IPS-18c (cell line): ENCODE data around the gene KRTAP23-1.

Experiments used
- H3K4me3 ChIP-seq: 2 replicates; pipeline ENCODE4 v1.7.0; 2013; ENCODE audit warnings: low read depth, mild to moderate bottlenecking, low read length, moderate library complexity; ENCODE audit not compliant: insufficient read depth
- H3K9me3 ChIP-seq: one replicate; pipeline ENCODE4 v1.6.1; 2013; ENCODE audit warnings: mild to moderate bottlenecking, low read length, moderate library complexity; ENCODE audit not compliant: control insufficient read depth, insufficient read depth

Gene KRTAP23-1

GRCh38 chr21:30348506-30348905, at the start of gene KRTAP23-1:
Gene KRTAP23-1, minus strand, starts transcription at chr21:30348606. Its CDS starts 0 bp downstream, at chr21:30348606.
- H3K9me3 ChIP-seq, result no peaks in the 10 kb centered on the region
- no peak within 1 kb of the TSS for H3K4me3 ChIP-seq

- H3K4me3 ChIP-seq, result no peak within 1 kb of the TSS
- H3K9me3 ChIP-seq, result no peaks in the 10 kb centered on the region
Measured at GRCh38 chr21:30395731-30396130, 47.3 kb upstream of the KRTAP23-1 start, which contains the start of gene KRTAP13-1. Gene KRTAP13-1, plus strand, starts transcription at chr21:30396031. Its CDS starts 56 bp downstream, at chr21:30396087.

GRCh38 chr21:30391492-30392025, 43.2 kb upstream of the KRTAP23-1 start:
- Histone ChIP-seq H3K4me3 (no peak overlapping the region), H3K9me3 (no peaks in the 10 kb centered on the region)

GRCh38 chr21:30382201-30382600, 33.8 kb upstream of the KRTAP23-1 start:
- H3K4me3 ChIP-seq, result no peak overlapping the region
- H3K9me3 ChIP-seq, result no peaks in the 10 kb centered on the region

- Histone ChIP-seq H3K4me3 (no peak within 1 kb of the TSS), H3K9me3 (no peaks in the 10 kb centered on the region)
Measured at GRCh38 chr21:30372139-30372770, 23.8 kb upstream of the KRTAP23-1 start, which contains the start of gene KRTAP13-2. Gene KRTAP13-2, minus strand, starts transcription at chr21:30372271. Its CDS starts 58 bp downstream, at chr21:30372213.

- H3K9me3 ChIP-seq, result no peaks in the 10 kb centered on the region
Measured at GRCh38 chr21:30355906-30356305, 7.5 kb upstream of the KRTAP23-1 start.

GRCh38 chr21:30354308-30355005, 6.1 kb upstream of the KRTAP23-1 start:
- H3K9me3 ChIP-seq, result no peaks in the 10 kb centered on the region
- H3K4me3 ChIP-seq, result no peak overlapping the region

More at GRCh38 chr21:30355906-30356305, 7.5 kb upstream of the KRTAP23-1 start:
- no peak overlapping the region for H3K4me3 ChIP-seq

GRCh38 chr21:30351534-30351933, 3.1 kb upstream of the KRTAP23-1 start:
- Histone ChIP-seq H3K4me3 (no peak overlapping the region), H3K9me3 (no peaks in the 10 kb centered on the region)

- H3K9me3 ChIP-seq, result no peaks in the 10 kb centered on the region
- H3K4me3 ChIP-seq, result no peak overlapping the region
Measured at GRCh38 chr21:30349572-30349971, 1.2 kb upstream of the KRTAP23-1 start.

GRCh38 chr21:30345014-30345413, 3.4 kb downstream of the KRTAP23-1 start:
- no peak overlapping the region for H3K4me3 ChIP-seq
- no peaks in the 10 kb centered on the region for H3K9me3 ChIP-seq

GRCh38 chr21:30340714-30341573, 7.5 kb downstream of the KRTAP23-1 start:
- no peaks in the 10 kb centered on the region for H3K9me3 ChIP-seq
- no peak overlapping the region for H3K4me3 ChIP-seq

GRCh38 chr21:30338717-30339116, 9.7 kb downstream of the KRTAP23-1 start:
- no peaks in the 10 kb centered on the region for H3K9me3 ChIP-seq

GRCh38 chr21:30337772-30338171, 10.6 kb downstream of the KRTAP23-1 start:
- Histone ChIP-seq H3K9me3 (no peaks in the 10 kb centered on the region), H3K4me3 (no peak overlapping the region)

More at GRCh38 chr21:30338717-30339116, 9.7 kb downstream of the KRTAP23-1 start:
- no peak overlapping the region for H3K4me3 ChIP-seq

- H3K9me3 ChIP-seq, result no peaks in the 10 kb centered on the region
- H3K4me3 ChIP-seq, result no peak within 1 kb of the TSS
Measured at GRCh38 chr21:30337276-30337744, 11.1 kb downstream of the KRTAP23-1 start, which contains the start of gene KRTAP27-1. Gene KRTAP27-1, minus strand, starts transcription at chr21:30337694. Its CDS starts 26 bp downstream, at chr21:30337668.

GRCh38 chr21:30336596-30336995, 11.8 kb downstream of the KRTAP23-1 start:
- Histone ChIP-seq H3K4me3 (no peak overlapping the region), H3K9me3 (no peaks in the 10 kb centered on the region)

GRCh38 chr21:30333736-30334135, 14.7 kb downstream of the KRTAP23-1 start:
- H3K4me3 ChIP-seq, result no peak overlapping the region
- no peaks in the 10 kb centered on the region for H3K9me3 ChIP-seq

GRCh38 chr21:30332681-30333080, 15.7 kb downstream of the KRTAP23-1 start:
- Histone ChIP-seq H3K4me3 (no peak overlapping the region), H3K9me3 (no peaks in the 10 kb centered on the region)
